ENCODE results near the gene FGF4. TPM values are rescaled to one million over a fixed set of nuclear protein-coding genes. Genes with fewer than 3 reads are reported as not detected.

The FGF4 gene
- total RNA-seq, 1 experiment from 2014 or later = not detected

GRCh38 chr11:69727266-69727665, 47.9 kb downstream of the FGF4 start:
- Mint-ChIP-seq H3K36me3 (ENCODE audit: insufficient read depth, unreplicated experiment) (no peaks in the 10 kb centered on the region), H3K27ac (ENCODE audit: unreplicated experiment) (no peak overlapping the region), H3K4me1 (ENCODE audit: low read depth, unreplicated experiment) (no peaks in the 10 kb centered on the region), H3K4me3 (ENCODE audit: unreplicated experiment) (no peak overlapping the region), H3K27me3 (ENCODE audit: insufficient read depth, unreplicated experiment) (peaks cover 3% of the 10 kb centered on the region), H3K9me3 (ENCODE audit: unreplicated experiment) (no peaks in the 10 kb centered on the region)
- no peak overlapping the region for H3K4me3 ChIP-seq (ENCODE audit: low read depth, low read length)
- intact Hi-C loops (cut with micrococcal nuclease; ENCODE audit: unreplicated experiment) = no loop called here
- POLR2A ChIA-PET = no interaction called here
- no peak for DNase-seq
- no peaks in the 10 kb centered on the region for H3K9me3 ChIP-seq
- H3K4me1 ChIP-seq = peaks cover 7% of the 10 kb centered on the region; the same call in 1 of the 2 replicates
- no peaks in the 10 kb centered on the region for H3K27me3 ChIP-seq (replicated peaks; ENCODE audit: control insufficient read depth, insufficient read depth, low read length)
- H3K36me3 ChIP-seq (ENCODE audit: control insufficient read depth, insufficient read depth, low read length) = no peaks in the 10 kb centered on the region
- CTCF ChIA-PET = interaction anchor here (0.6 to 0.8 kb wide), 2 partner anchors 9 to 70 kb away, joined by 3 to 5 read pairs; no protein-coding TSS in a partner anchor
- BruUV-seq (replicated peaks) = no TSS peak
- no peak for TF ChIP-seq CTCF (IDR thresholded peaks at IDR 0.05; ENCODE audit: insufficient read depth in 1 of 2, low read depth in 1 of 2, low read length in 1 of 2, severe bottlenecking in 1 of 2, unreplicated experiment in 1 of 2)

- Mint-ChIP-seq H3K27me3 (ENCODE audit: insufficient read depth, unreplicated experiment) (peaks cover 3% of the 10 kb centered on the region), H3K4me1 (ENCODE audit: low read depth, unreplicated experiment) (no peaks in the 10 kb centered on the region), H3K4me3 (ENCODE audit: unreplicated experiment) (no peak overlapping the region), H3K36me3 (ENCODE audit: insufficient read depth, unreplicated experiment) (no peaks in the 10 kb centered on the region), H3K27ac (ENCODE audit: unreplicated experiment) (no peak overlapping the region), H3K9me3 (ENCODE audit: unreplicated experiment) (no peaks in the 10 kb centered on the region)
- intact Hi-C loops (cut with micrococcal nuclease; ENCODE audit: unreplicated experiment) = no loop called here
- no TSS peak for BruUV-seq (replicated peaks)
- Histone ChIP-seq H3K9me3 (no peaks in the 10 kb centered on the region), H3K27me3 (replicated peaks; ENCODE audit: control insufficient read depth, insufficient read depth, low read length) (no peaks in the 10 kb centered on the region), H3K4me3 (ENCODE audit: low read depth, low read length) (no peak overlapping the region), H3K4me1 (peaks cover 7% of the 10 kb centered on the region; the same call in 1 of the 2 replicates), H3K36me3 (ENCODE audit: control insufficient read depth, insufficient read depth, low read length) (no peaks in the 10 kb centered on the region)
- TF ChIP-seq CTCF (IDR thresholded peaks at IDR 0.05; ENCODE audit: insufficient read depth in 1 of 2, low read depth in 1 of 2, low read length in 1 of 2, severe bottlenecking in 1 of 2, unreplicated experiment in 1 of 2) = no peak
- DNase-seq = no peak
- POLR2A ChIA-PET = no interaction called here
- CTCF ChIA-PET = interaction anchor here (0.8 to 1.1 kb wide), 2 partner anchors 8 to 166 kb away, joined by 3 to 5 read pairs; no protein-coding TSS in a partner anchor
Observed at GRCh38 chr11:69726481-69726880, 48.7 kb downstream of the FGF4 start.

GRCh38 chr11:69726019-69726418, 49.1 kb downstream of the FGF4 start:
- H3K27ac Mint-ChIP-seq (ENCODE audit: unreplicated experiment) = no peak overlapping the region
- H3K4me1 Mint-ChIP-seq (ENCODE audit: low read depth, unreplicated experiment) = no peaks in the 10 kb centered on the region
- no peak overlapping the region for H3K4me3 Mint-ChIP-seq (ENCODE audit: unreplicated experiment)
- no peaks in the 10 kb centered on the region for H3K36me3 ChIP-seq (ENCODE audit: control insufficient read depth, insufficient read depth, low read length)
- peaks cover 3% of the 10 kb centered on the region for H3K27me3 Mint-ChIP-seq (ENCODE audit: insufficient read depth, unreplicated experiment)
- TF ChIP-seq CTCF (IDR thresholded peaks at IDR 0.05; ENCODE audit: insufficient read depth in 1 of 2, low read depth in 1 of 2, low read length in 1 of 2, severe bottlenecking in 1 of 2, unreplicated experiment in 1 of 2) = no peak
- H3K4me1 ChIP-seq = peaks cover 7% of the 10 kb centered on the region; the same call in 1 of the 2 replicates
- no peaks in the 10 kb centered on the region for H3K36me3 Mint-ChIP-seq (ENCODE audit: insufficient read depth, unreplicated experiment)
- no peaks in the 10 kb centered on the region for H3K9me3 ChIP-seq
- ChIA-PET CTCF (interaction anchor here (1.1 kb wide), 1 partner anchor 166 kb away, joined by 3 read pairs; no protein-coding TSS in a partner anchor), POLR2A (no interaction called here)
- H3K9me3 Mint-ChIP-seq (ENCODE audit: unreplicated experiment) = no peaks in the 10 kb centered on the region
- no peak overlapping the region for H3K4me3 ChIP-seq (ENCODE audit: low read depth, low read length)
- H3K27me3 ChIP-seq (replicated peaks; ENCODE audit: control insufficient read depth, insufficient read depth, low read length) = no peaks in the 10 kb centered on the region
- BruUV-seq (replicated peaks) = no TSS peak
- DNase-seq = no peak
- intact Hi-C loops (cut with micrococcal nuclease; ENCODE audit: unreplicated experiment) = no loop called here
